Endothelial cell of umbilical vein (primary cell): ENCODE data around the gene BBS5. TPM values are rescaled to one million over a fixed set of nuclear protein-coding genes. Genes with fewer than 3 reads are reported as not detected.

ENCODE experiments used
- BruUV-seq: library from RNA; stranded (reverse); fragments of 400-500 nt; replicated peaks from 2 replicates; lab custom pipeline; 2021; lab: Mats Ljungman, UMichigan
- CTCF ChIA-PET: fragments of 300-600, 350-600 bp; sonication (Branson Sonifier 250); formaldehyde crosslinking; loops from one replicate; lab custom pipeline; 2021; ENCODE audit warnings: antibody characterized with exemption, inconsistent platforms; lab: Charles Lee
- POLR2A ChIA-PET: fragments of 300-600, 350-600 bp; sonication (Branson Sonifier 250); formaldehyde crosslinking; loops from one replicate; lab custom pipeline; 2021; ENCODE audit warnings: antibody characterized with exemption, inconsistent platforms; lab: Charles Lee
- DNase-seq: peaks from one replicate; pipeline ENCODE4 v3.0.0-alpha.2; 2011; ENCODE audit warnings: low read depth, low spot score
- FAIRE-seq: peaks from 2 replicates; lab custom pipeline; 2011; peaks lifted over from hg19 to GRCh38; lab: Jason Lieb, UNC
- H2AFZ ChIP-seq: 2 replicates; pipeline ENCODE4 v1.6.0; 2012; ENCODE audit warnings: low read depth, low read length, control low read depth, inconsistent platforms
- H3K27ac ChIP-seq: 2 replicates; pipeline ENCODE4 v1.5.1; 2011; ENCODE audit warnings: low read depth, mild to moderate bottlenecking, control low read depth, low read length, moderate library complexity; ENCODE audit not compliant: insufficient read depth
- H3K27me3 ChIP-seq, 2 experiments: 2 replicates each; pipeline versions ENCODE4 v1.6.0 to v1.6.1; 2011; ENCODE audit warnings: low read length in 2 of 2, mixed read lengths in 1 of 2; ENCODE audit not compliant: control insufficient read depth in 2 of 2, insufficient read depth in 2 of 2
- H3K36me3 ChIP-seq, 2 experiments: 2 replicates in 1 of 2; 3 replicates in 1 of 2; pipeline ENCODE4 v1.5.1; 2011; ENCODE audit warnings: low read length in 2 of 2, mild to moderate bottlenecking in 1 of 2, moderate library complexity in 1 of 2; ENCODE audit not compliant: control insufficient read depth in 2 of 2, insufficient read depth in 2 of 2; ENCODE audit errors: extremely low read depth in 1 of 2
- H3K4me1 ChIP-seq: 3 replicates; pipeline ENCODE4 v1.5.1; 2011; ENCODE audit warnings: mild to moderate bottlenecking, low read length; ENCODE audit not compliant: control insufficient read depth, insufficient read depth; ENCODE audit errors: extremely low read depth
- H3K4me2 ChIP-seq: 2 replicates; pipeline ENCODE4 v1.6.1; 2011; ENCODE audit warnings: low read length, control low read depth, mixed read lengths; ENCODE audit not compliant: insufficient read depth
- H3K4me3 ChIP-seq, 3 experiments: fragments of 200-600 bp in 1 of 3; sonication (generic), shearing (Covaris generic) in 1 of 3; replicated peaks in 1 of 3; 2 replicates each; pipeline ENCODE4 v1.5.1; 2011 to 2016; ENCODE audit warnings: control low read depth in 3 of 3, low read length in 3 of 3, mild to moderate bottlenecking in 2 of 3, inconsistent platforms in 1 of 3, low read depth in 1 of 3, moderate library complexity in 1 of 3; ENCODE audit not compliant: insufficient read depth in 1 of 3
- H3K79me2 ChIP-seq: 2 replicates; pipeline ENCODE4 v1.6.0; 2012; ENCODE audit warnings: low read length, inconsistent platforms; ENCODE audit not compliant: control insufficient read depth, insufficient read depth
- H3K9ac ChIP-seq: replicated peaks from 2 replicates; pipeline ENCODE3; 2011; ENCODE audit warnings: low read length, control low read depth; ENCODE audit not compliant: insufficient read depth; ENCODE audit errors: extremely low read depth
- H3K9me1 ChIP-seq: replicated peaks from 3 replicates; pipeline ENCODE4 v1.6.0; 2011; ENCODE audit warnings: mild to moderate bottlenecking, low read length; ENCODE audit not compliant: control insufficient read depth, insufficient read depth; ENCODE audit errors: extremely low read depth
- H3K9me3 ChIP-seq: replicated peaks from 2 replicates; pipeline ENCODE4 v1.5.1; 2012; ENCODE audit warnings: low read length, inconsistent platforms; ENCODE audit not compliant: control insufficient read depth, insufficient read depth
- H4K20me1 ChIP-seq: replicated peaks from 2 replicates; pipeline ENCODE3; 2011; ENCODE audit warnings: mild to moderate bottlenecking, low read length; ENCODE audit not compliant: control insufficient read depth, insufficient read depth; ENCODE audit errors: extremely low read depth
- EZH2 ChIP-seq: IDR thresholded peaks from 2 replicates; pipeline ENCODE4 v1.6.1; 2012; ENCODE audit warnings: borderline replicate concordance, low read depth, mild to moderate bottlenecking, moderate library complexity, low read length, inconsistent platforms; ENCODE audit not compliant: severe bottlenecking
- FOS ChIP-seq: IDR thresholded peaks from 2 replicates; pipeline ENCODE4 v1.6.1; 2011; ENCODE audit warnings: mild to moderate bottlenecking, low read length, moderate library complexity, borderline replicate concordance; ENCODE audit not compliant: insufficient read depth
- GATA2 ChIP-seq: IDR thresholded peaks from 2 replicates; pipeline ENCODE4 v1.7.0; 2011; ENCODE audit warnings: low read depth, mild to moderate bottlenecking, moderate library complexity, mixed read lengths, low read length; ENCODE audit not compliant: insufficient read length, insufficient read depth
- JUN ChIP-seq: IDR thresholded peaks from 2 replicates; pipeline ENCODE4 v1.6.1; 2011; ENCODE audit warnings: borderline replicate concordance, low read depth; ENCODE audit not compliant: insufficient read length, insufficient read depth
- MAX ChIP-seq: IDR thresholded peaks from 2 replicates; pipeline ENCODE4 v1.6.1; 2011; ENCODE audit not compliant: insufficient read depth, insufficient read length
- MYC ChIP-seq: IDR thresholded peaks from one replicate; pipeline ENCODE4 v1.6.1; 2011; ENCODE audit warnings: mild to moderate bottlenecking, low read depth, low read length
- POLR2A ChIP-seq: IDR thresholded peaks from 2 replicates; pipeline ENCODE4 v1.6.1; 2012; ENCODE audit warnings: low read depth, mild to moderate bottlenecking, control low read depth, low read length
- POLR2AphosphoS5 ChIP-seq: IDR thresholded peaks from 2 replicates; pipeline ENCODE4 v1.6.1; 2012; ENCODE audit warnings: low read depth, mild to moderate bottlenecking, control low read depth, low read length, moderate library complexity; ENCODE audit not compliant: insufficient read depth
- dilution Hi-C: fragments of 300-500 bp; cut with MboI; formaldehyde crosslinking; loops from one replicate; pipeline ENCODE4 v1.15.0; 2019; ENCODE audit warnings: low sequenced_read_pairs; ENCODE audit not compliant: extremely low pct_ligation_motif_present
- intact Hi-C: fragments of 100-400 bp; cut with micrococcal nuclease; formaldehyde crosslinking; loops from one replicate; pipeline ENCODE4 v1.10.0; 2022
- polyA plus RNA-seq, 4 experiments: library from polyadenylated mRNA; depleted of rRNA in 3 of 4; stranded (reverse) in 3 of 4; unstranded in 1 of 4; fragments of >200 nt; gene quantifications; 2 replicates each; pipeline versions ENCODE4 v1.2.1 to v1.2.3, GENCODE V29; 2011 to 2012; ENCODE audit warnings: missing spikeins in 1 of 4
- total RNA-seq: library from RNA; stranded (reverse); gene quantifications from 2 replicates; pipeline ENCODE4 v1.2.3, GENCODE V29; 2021
- TF ChIP-seq, protein P1 (sequence below), 2 donors: IDR thresholded peaks; 1 replicate in 1 of 2; 2 replicates in 1 of 2; pipeline ENCODE4 v1.5.1; 2011; ENCODE audit warnings: low read length in 2 of 2, mild to moderate bottlenecking in 2 of 2, moderate library complexity in 2 of 2, control low read depth in 1 of 2, inconsistent platforms in 1 of 2, low read depth in 1 of 2; ENCODE audit not compliant: insufficient read depth in 1 of 2; ENCODE audit errors: extremely low read depth in 1 of 2

The BBS5 gene
- total and polyA plus RNA-seq, 2 donors (not counting 3 experiments of a cell fraction or from before 2014, with no cell fraction given) = 2.9 to 5.6 TPM

DNA sequence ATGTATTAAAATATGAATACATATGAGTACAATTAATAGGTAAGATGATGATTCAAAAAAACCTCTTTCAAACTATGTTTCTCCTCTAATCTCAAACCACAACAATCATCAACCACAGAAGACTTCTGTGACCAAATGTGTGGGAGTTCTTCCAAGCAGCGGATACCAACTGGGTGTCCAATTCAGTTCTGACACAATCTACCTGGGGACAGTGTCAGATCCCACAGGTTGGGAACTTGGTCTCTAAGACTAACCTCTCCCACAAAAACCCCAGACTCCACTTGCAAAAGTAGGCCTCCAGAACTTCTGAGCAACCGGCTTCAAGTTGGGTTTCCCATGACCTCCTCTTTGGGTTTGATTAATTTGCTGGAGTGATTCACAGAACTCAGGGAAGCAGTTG, 67.5 kb downstream of the BBS5 start:
- intact Hi-C loops (no loop called here), dilution Hi-C loops (no loop called here)
- Histone ChIP-seq H2AFZ (no peak overlapping the region), H3K4me3 (no peak overlapping the region), H3K4me1 (no peaks in the 10 kb centered on the region), H3K36me3 (peaks cover 0 to 2% of the 10 kb centered on the region in 2 experiments), H3K27ac (no peak overlapping the region), H3K4me2 (no peak overlapping the region), H3K79me2 (no peaks in the 10 kb centered on the region), H3K9me3 (no peaks in the 10 kb centered on the region), H3K27me3 (no peaks in the 10 kb centered on the region), H3K9ac (no peak overlapping the region), H3K9me1 (peaks cover 2% of the 10 kb centered on the region), H4K20me1 (no peaks in the 10 kb centered on the region)
- ChIA-PET POLR2A (no interaction called here), CTCF (no interaction called here)
- no TSS peak for BruUV-seq
- TF ChIP-seq POLR2AphosphoS5 (no peak), JUN (no peak), MAX (no peak), MYC (no peak), FOS (no peak), POLR2A (no peak), GATA2 (no peak), EZH2 (no peak)
- TF ChIP-seq, protein P1, sequence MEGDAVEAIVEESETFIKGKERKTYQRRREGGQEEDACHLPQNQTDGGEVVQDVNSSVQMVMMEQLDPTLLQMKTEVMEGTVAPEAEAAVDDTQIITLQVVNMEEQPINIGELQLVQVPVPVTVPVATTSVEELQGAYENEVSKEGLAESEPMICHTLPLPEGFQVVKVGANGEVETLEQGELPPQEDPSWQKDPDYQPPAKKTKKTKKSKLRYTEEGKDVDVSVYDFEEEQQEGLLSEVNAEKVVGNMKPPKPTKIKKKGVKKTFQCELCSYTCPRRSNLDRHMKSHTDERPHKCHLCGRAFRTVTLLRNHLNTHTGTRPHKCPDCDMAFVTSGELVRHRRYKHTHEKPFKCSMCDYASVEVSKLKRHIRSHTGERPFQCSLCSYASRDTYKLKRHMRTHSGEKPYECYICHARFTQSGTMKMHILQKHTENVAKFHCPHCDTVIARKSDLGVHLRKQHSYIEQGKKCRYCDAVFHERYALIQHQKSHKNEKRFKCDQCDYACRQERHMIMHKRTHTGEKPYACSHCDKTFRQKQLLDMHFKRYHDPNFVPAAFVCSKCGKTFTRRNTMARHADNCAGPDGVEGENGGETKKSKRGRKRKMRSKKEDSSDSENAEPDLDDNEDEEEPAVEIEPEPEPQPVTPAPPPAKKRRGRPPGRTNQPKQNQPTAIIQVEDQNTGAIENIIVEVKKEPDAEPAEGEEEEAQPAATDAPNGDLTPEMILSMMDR (IDR thresholded peaks at IDR 0.05; ENCODE audit: extremely low read depth in 1 of 2, insufficient read depth in 1 of 2, low read depth in 1 of 2, low read length in 2 of 2) = no peak
- no peak for FAIRE-seq
- DNase-seq = no peak

Other genes starting within 250 kb of the BBS5 start
- not detected in 2 replicates for gene LRP2, start 117.0 kb upstream of the BBS5 start, total RNA-seq
- gene LRP2, start 117.0 kb upstream of the BBS5 start, polyA plus RNA-seq = not detected in 2 replicates
- 0.21 and 0.73 TPM in 2 replicates for gene KLHL41, start 30.2 kb downstream of the BBS5 start, total RNA-seq
- 0.05 and 0.08 TPM in 2 replicates for gene KLHL41, start 30.2 kb downstream of the BBS5 start, polyA plus RNA-seq
- gene FASTKD1, start 94.4 kb downstream of the BBS5 start, total RNA-seq = 32.2 and 33.4 TPM in 2 replicates
- 6.3 and 8.9 TPM in 2 replicates for gene FASTKD1, start 94.4 kb downstream of the BBS5 start, polyA plus RNA-seq
- gene PPIG, start 104.9 kb downstream of the BBS5 start, total RNA-seq = 36.7 and 44.9 TPM in 2 replicates
- 7.4 and 13.4 TPM in 2 replicates for gene PPIG, start 104.9 kb downstream of the BBS5 start, polyA plus RNA-seq
- not detected in 2 replicates for gene CFAP210, start 214.9 kb downstream of the BBS5 start, total RNA-seq
- not detected in 2 replicates for gene CFAP210, start 214.9 kb downstream of the BBS5 start, polyA plus RNA-seq
- 2.7 TPM in 2 replicates for gene PHOSPHO2, start 215.0 kb downstream of the BBS5 start, total RNA-seq
- 0.45 and 0.69 TPM in 2 replicates for gene PHOSPHO2, start 215.0 kb downstream of the BBS5 start, polyA plus RNA-seq